Measurements from ENCODE around the gene PERM1. TPM values are rescaled to one million over a fixed set of nuclear protein-coding genes. Genes with fewer than 3 reads are reported as not detected.
"Not testable (repeated sequence)": the region's sequence is repeated elsewhere in the genome, so short reads cannot be mapped to it uniquely, and the experiment has no call there.

Gene PERM1
- polyA plus RNA-seq, 1 donor from 2014 or later, result not detected

DNA sequence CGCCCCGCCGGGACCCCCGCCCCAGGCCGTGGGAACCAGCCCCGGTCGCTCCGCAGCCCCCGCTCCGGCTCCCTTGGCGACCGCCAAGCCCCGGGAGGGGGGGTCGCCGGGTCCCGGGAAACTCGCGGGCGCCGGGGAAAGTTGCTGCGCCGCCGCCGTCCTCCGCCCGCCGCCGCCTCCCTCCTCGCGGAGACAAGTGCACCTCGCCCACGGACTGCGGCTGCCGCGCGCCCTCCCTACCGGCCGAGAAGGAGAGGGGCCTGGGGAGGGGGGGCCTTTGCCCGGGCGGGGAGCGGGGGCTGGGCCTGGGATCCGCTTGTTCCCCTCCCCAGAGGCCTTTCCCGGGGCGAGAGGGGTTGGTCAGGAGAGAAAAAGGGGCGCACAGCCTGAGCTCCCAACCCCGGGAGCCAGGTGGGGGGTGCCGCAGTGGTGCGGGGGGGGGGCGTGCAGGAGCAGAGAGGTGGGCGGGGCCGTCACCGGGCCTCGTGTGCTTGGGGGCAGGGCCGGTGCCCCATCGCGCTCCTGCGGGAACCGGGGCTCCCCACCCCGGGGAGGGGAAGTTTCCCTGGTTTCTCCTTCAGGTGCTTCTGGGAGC, 38.6 kb upstream of the PERM1 start:
- H3K4me3 Mint-ChIP-seq, result peak overlapping the region in 2 of 4 donors; percentile 45 to 63
- H3K27me3 Mint-ChIP-seq, result peaks cover 5% of the 10 kb centered on the region
- H3K4me1 Mint-ChIP-seq, result peaks cover 0 to 5% (median 2%) of the 10 kb centered on the region in 3 donors
- H3K9me3 Mint-ChIP-seq, result no peaks in the 10 kb centered on the region
- no peak overlapping the region for H3K27ac Mint-ChIP-seq
- no peaks in the 10 kb centered on the region for H3K36me3 Mint-ChIP-seq

DNA sequence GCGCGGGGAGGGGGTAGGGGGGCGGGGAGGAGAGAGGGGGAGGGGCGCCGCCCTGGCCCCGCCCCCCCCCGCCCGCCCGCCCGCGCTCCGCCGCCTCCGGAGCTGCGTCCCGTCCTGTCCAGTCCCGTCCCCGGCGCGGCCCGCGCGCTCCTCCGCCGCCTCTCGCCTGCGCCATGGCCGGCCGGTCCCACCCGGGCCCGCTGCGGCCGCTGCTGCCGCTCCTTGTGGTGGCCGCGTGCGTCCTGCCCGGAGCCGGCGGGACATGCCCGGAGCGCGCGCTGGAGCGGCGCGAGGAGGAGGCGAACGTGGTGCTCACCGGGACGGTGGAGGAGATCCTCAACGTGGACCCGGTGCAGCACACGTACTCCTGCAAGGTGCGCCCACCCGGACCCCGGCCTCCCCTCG, 38.1 kb upstream of the PERM1 start, which contains the start of gene AGRN:
AGRN (plus strand) TSS at position 121 of the 405 bp plus-strand sequence; CDS start at position 174, 53 bp downstream.
- H3K36me3 Mint-ChIP-seq, result no peaks in the 10 kb centered on the region
- H3K9me3 Mint-ChIP-seq, result no peaks in the 10 kb centered on the region
- peaks cover 5% of the 10 kb centered on the region for H3K27me3 Mint-ChIP-seq
- peak within 1 kb of the TSS in 2 of 3 donors; percentile 35 to 59 for H3K27ac Mint-ChIP-seq
- H3K4me3 Mint-ChIP-seq, result peak within 1 kb of the TSS; percentile 43 to 80 (median 73)
- peaks cover 0 to 5% (median 2%) of the 10 kb centered on the region in 3 donors for H3K4me1 Mint-ChIP-seq

DNA sequence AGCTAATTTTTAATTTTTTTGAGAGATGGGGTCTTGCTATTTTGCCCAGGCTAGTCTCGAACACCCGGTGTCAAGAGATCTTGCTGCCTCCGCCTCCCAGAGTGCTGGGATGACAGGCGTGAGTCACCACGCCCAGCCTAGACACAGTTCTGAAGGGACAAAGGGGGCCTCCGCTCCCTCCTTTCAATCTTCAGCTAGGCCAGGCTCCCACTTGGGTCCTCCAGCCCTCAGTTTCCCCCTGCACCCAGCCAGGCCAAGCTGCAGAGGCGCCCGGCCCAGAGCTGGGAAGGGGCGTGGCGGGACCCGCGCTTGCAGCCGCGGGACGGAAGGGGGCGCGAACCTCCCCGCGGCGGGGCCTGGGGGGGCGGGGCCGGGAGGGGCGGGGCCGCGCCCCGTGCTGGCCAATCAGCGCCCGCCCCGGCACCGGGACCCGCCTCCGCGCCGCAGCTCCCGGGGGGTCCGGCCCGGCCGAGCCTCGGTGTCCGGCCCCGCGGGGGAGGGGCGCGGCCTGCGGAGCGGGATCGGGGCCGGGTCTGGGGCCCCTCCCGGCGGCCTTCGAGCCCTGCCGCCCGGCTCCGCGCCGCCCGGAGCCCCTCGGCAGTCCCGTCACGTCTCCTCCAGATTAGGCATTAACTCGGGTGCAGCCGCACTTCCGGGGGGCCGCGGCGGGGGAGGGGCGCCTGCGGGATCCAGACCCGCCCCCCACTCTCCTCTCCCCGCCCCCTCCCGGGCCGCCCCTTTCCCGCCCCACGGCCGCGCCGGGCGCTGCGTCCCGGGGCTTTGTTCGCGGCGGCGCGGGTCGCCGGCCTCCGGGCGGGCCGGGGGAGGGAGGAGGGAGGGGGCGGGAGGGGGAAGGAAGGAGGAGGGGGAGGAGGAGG, 37.5 kb upstream of the PERM1 start:
- Mint-ChIP-seq H3K27me3 (peaks cover 5% of the 10 kb centered on the region), H3K4me3 (peak overlapping the region; percentile 40 to 80 (median 73)), H3K4me1 (peaks cover 0 to 7% (median 2%) of the 10 kb centered on the region in 3 donors), H3K27ac (peak overlapping the region in 2 of 3 donors; percentile 35 to 59), H3K9me3 (no peaks in the 10 kb centered on the region), H3K36me3 (no peaks in the 10 kb centered on the region)

DNA sequence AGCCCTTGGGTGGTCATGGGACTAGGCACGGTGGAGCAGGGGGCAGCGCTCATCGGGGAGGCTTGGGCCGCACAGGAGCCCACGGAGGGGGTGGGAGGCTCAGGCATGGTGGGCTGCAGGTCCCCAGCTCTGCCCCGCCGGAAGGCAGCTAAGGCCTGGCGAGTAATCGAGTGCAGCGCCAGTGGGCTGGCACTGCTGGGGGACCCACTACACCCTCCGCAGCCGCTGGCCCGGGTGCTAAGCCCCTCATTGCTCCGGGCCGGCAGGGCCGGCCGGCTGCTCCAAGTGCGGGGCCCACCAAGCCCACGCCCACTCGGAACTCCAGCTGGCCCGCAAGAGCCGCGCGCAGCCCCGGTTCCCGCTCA, 36.4 kb upstream of the PERM1 start:
- Mint-ChIP-seq H3K4me1 (peaks cover 2 to 16% (median 5%) of the 10 kb centered on the region in 3 donors), H3K4me3 (peak overlapping the region in 1 of 4 donors; percentile 79)
- H3K9me3 Mint-ChIP-seq, H3K27me3 Mint-ChIP-seq, H3K36me3 Mint-ChIP-seq, H3K27ac Mint-ChIP-seq: not testable (repeated sequence)

DNA sequence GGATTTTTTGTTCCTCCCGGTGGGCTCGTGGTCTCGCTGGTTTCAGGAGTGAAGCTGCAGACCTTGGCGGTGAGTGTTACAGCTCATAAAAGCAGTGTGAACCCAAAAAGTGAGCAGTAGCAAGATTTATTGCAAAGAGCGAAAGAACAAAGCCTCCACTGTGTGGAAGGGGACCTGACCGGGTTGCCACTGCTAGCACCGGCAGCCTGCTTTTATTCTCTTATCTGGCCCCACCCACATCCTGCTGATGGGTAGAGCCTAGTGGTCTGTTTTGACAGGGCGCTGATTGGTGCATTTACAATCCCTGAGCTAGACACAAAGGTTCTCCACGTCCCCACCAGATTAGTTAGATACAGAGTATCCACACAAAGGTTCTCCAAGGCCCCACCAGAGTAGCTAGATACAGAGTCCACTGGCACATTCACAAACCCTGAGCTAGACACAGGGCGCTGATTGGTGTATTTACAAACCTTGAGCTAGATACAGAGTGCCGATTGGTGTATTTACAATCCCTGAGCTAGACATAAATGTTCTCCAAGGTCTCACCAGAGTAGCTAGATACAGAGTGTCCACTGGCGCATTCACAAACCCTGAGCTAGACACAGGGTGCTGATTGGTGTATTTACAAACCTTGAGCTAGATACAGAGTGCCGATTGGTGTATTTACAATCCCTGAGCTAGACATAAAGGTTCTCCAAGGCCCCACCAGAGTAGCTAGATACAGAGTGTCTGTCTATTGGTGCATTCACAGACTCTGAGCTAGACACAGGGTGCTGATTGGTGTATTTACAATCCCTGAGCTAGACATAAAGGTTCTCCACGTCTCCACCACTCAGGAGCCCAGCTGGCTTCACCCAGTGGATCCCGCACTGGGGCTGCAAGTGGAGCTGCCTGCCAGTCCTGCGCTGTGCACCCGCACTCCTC, 35.8 kb upstream of the PERM1 start:
- Mint-ChIP-seq H3K27ac (peak overlapping the region in 1 of 3 donors; percentile 91), H3K4me3 (peak overlapping the region in 3 of 4 donors; percentile 63 to 83 (median 79)), H3K4me1 (peaks cover 5 to 19% (median 11%) of the 10 kb centered on the region in 3 donors)
- H3K27me3 Mint-ChIP-seq, H3K9me3 Mint-ChIP-seq, H3K36me3 Mint-ChIP-seq: not testable (repeated sequence)

DNA sequence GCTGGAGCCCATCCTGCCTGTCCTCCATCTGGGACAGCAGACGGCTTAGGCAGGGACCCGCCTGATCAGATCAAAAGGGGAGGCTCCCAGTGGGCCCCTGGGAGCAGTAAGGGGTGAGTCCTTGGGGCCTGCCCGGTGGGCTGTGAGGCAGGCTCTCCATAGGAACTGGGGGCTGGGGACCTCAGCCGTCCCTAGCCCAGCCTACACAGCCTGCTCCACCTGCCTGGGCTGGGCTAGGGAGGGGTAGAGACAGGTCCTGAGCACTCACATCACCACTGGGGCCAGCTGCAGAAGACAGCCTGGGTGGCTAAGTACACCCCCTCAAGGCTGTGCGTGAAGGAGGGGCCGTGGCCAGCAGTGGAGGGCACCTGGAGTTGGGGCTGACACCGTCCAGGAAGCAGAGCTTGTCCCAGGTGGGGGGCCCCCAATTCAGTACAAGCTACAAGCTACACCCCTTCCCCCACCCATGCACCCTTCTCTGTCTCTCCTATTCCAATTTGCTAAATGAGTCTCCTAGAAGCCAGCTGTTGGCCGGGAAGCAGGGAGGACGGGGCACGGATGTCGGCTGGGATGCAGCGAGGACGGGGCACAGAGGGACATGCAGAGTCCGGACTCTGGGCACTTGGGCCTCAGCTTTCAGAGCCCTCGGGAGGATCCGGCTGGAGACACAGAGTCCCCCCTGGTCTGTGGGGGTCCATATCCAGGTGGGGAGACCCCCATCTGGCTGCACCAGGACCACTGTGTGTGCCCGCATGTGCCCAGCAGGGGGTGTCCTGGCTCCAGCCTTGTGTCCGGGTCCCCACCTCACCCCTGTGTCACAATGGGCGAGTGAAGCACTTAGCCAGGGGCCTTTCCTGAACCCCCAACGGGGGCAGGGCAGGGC, 33.1 kb upstream of the PERM1 start:
- peak overlapping the region in 1 of 3 donors; percentile 72 for H3K27ac Mint-ChIP-seq
- H3K4me1 Mint-ChIP-seq, result peaks cover 5 to 21% (median 11%) of the 10 kb centered on the region in 3 donors
- peak overlapping the region in 1 of 4 donors; percentile 87 for H3K4me3 Mint-ChIP-seq
- no peaks in the 10 kb centered on the region for H3K36me3 Mint-ChIP-seq
- peaks cover 0 to 2% (median 0%) of the 10 kb centered on the region in 3 donors for H3K9me3 Mint-ChIP-seq
- peaks cover 1% of the 10 kb centered on the region for H3K27me3 Mint-ChIP-seq

DNA sequence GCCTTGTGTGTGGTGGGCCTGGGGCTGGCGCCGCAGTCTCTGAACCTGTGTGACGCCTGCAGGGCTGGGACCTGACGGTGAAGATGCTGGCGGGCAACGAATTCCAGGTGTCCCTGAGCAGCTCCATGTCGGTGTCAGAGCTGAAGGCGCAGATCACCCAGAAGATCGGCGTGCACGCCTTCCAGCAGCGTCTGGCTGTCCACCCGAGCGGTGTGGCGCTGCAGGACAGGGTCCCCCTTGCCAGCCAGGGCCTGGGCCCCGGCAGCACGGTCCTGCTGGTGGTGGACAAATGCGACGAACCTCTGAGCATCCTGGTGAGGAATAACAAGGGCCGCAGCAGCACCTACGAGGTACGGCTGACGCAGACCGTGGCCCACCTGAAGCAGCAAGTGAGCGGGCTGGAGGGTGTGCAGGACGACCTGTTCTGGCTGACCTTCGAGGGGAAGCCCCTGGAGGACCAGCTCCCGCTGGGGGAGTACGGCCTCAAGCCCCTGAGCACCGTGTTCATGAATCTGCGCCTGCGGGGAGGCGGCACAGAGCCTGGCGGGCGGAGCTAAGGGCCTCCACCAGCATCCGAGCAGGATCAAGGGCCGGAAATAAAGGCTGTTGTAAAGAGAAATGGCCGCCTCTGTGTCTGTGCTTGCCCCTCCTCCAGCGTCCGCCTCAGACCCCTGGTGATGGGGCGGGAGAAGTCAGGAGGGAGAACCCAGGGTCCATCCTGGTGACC, 32.2 kb upstream of the PERM1 start:
- peaks cover 0 to 2% (median 1%) of the 10 kb centered on the region in 3 donors for H3K9me3 Mint-ChIP-seq
- H3K36me3 Mint-ChIP-seq, result no peaks in the 10 kb centered on the region
- peak overlapping the region; percentile 87 to 97 (median 97) for H3K4me3 Mint-ChIP-seq
- peaks cover 7 to 21% (median 11%) of the 10 kb centered on the region in 3 donors for H3K4me1 Mint-ChIP-seq
- peaks cover 3% of the 10 kb centered on the region for H3K27me3 Mint-ChIP-seq
- peak overlapping the region; percentile 72 to 96 (median 84) for H3K27ac Mint-ChIP-seq

DNA sequence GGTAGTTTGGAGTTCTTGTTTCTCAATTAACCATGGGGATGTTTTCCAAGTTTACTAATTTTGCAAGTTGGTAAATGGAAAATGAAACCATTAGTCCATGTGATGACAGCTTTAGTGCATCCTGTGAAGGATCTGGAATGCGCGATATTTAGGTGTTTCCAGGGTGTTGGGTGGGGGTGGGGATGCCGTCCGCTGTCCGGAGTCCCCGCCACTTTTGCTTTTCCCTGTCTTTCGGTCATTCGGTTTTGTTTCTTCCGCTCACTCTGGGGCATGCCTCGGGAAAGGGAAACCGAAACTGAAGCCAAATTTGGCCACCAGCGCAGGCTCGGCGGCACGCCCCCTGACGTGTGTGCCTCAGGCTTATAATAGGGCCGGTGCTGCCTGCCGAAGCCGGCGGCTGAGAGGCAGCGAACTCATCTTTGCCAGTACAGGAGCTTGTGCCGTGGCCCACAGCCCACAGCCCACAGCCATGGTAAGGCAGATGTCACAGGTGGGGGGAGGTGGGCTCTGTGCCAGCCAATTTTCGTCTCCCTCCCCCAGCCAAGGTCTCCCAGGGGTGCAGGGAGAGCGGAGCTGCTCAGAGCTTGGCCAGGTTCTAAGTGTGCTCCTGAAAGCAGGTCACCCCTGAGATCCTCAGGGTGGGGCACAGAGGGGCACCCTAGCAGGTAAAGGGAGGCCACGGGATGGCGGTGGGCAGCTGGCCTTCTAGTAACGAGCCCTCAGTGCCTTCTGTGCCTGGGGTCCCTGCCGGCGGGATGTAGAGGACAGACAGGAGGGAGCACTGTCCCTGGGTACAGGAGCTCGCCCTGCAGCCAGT, 31.4 kb upstream of the PERM1 start, which contains the start of gene ISG15:
ISG15 (plus strand) TSS at position 393 of the 817 bp plus-strand sequence; CDS start at position 470, 77 bp downstream.
- H3K27me3 Mint-ChIP-seq, result peaks cover 4% of the 10 kb centered on the region
- H3K4me1 Mint-ChIP-seq, result peaks cover 11 to 22% (median 12%) of the 10 kb centered on the region in 3 donors
- peak within 1 kb of the TSS; percentile 72 to 96 (median 84) for H3K27ac Mint-ChIP-seq
- H3K36me3 Mint-ChIP-seq, result no peaks in the 10 kb centered on the region
- peak within 1 kb of the TSS; percentile 87 to 97 (median 97) for H3K4me3 Mint-ChIP-seq
- peaks cover 0 to 2% (median 2%) of the 10 kb centered on the region in 3 donors for H3K9me3 Mint-ChIP-seq

DNA sequence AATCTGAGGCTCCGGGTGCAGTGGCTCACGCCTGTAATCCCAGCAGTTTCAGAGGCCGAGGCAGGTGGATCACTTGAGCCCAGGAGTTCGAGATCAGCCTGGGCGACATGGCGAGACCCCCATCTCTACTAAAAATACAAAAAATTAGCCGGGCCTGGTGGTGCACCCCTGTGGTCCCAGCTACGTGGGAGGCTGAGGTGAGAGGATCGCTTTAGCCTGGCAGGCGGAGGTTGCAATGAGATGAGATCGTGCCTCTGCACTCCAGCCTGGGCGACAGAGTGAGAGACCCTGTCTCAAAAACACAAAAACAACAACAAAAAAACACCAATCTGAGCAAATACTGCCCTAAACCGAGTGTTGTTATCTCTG, 30.8 kb upstream of the PERM1 start:
- Mint-ChIP-seq H3K27ac (peak overlapping the region; percentile 72 to 96 (median 84)), H3K4me1 (peaks cover 12 to 22% (median 16%) of the 10 kb centered on the region in 3 donors), H3K4me3 (peak overlapping the region; percentile 87 to 97 (median 97))
- H3K36me3 Mint-ChIP-seq, H3K9me3 Mint-ChIP-seq, H3K27me3 Mint-ChIP-seq: not testable (repeated sequence)

DNA sequence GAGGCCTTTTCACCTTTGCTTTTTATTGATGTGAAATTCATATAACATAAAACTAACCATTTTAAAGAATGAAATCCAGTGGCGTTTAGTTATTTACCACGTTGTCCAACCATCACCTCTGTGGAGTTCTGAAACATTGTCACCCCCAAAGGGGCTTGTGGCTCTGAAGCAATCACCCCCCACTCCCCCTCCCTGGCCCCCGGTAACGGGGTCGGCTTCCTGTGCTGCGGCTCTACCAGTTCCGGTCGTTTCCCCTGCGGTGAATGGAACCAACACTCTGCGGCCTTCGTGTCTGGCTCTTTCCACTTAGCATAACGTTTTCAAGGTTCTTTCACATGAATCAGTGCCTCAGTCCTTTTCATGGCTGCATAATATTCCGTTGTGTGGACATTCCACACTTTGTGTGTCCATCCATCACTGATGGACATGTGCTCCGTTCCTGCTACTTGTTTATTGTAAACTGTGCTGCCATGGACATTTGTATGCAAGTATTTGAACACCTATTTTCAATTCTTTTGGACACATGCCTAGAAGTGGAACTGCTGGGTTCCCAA, 29.6 kb upstream of the PERM1 start:
- peak overlapping the region in 2 of 4 donors; percentile 33 to 87 for H3K4me3 Mint-ChIP-seq
- peaks cover 0 to 2% (median 2%) of the 10 kb centered on the region in 3 donors for H3K9me3 Mint-ChIP-seq
- H3K27me3 Mint-ChIP-seq, result peaks cover 12% of the 10 kb centered on the region
- peaks cover 10 to 19% (median 16%) of the 10 kb centered on the region in 3 donors for H3K4me1 Mint-ChIP-seq
- H3K36me3 Mint-ChIP-seq, result no peaks in the 10 kb centered on the region
- peak overlapping the region in 2 of 3 donors; percentile 14 to 93 for H3K27ac Mint-ChIP-seq

DNA sequence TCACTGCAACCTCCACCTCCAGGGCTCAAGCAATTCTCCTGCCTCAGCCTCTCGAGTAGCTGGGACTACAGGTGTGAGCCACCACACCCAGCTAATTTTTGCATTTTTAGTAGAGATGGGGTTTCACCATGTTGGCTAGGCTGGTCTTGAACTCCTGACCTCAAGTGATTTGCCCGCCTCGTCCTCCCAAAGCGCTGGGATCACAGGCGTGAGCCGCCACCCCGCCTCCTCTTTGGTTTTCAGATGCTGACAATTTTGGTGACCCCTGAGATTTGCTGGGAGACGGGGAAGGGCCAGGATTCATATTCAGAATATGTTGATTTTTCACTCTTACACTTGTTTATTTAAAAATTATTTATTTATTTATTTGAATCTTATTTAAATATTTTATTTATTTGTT, 28.2 kb upstream of the PERM1 start:
- not testable (repeated sequence) for H3K9me3 Mint-ChIP-seq, H3K27ac Mint-ChIP-seq, H3K36me3 Mint-ChIP-seq
- Mint-ChIP-seq H3K4me1 (peaks cover 10 to 19% (median 16%) of the 10 kb centered on the region in 3 donors), H3K4me3 (peak overlapping the region in 1 of 4 donors; percentile 87), H3K27me3 (peaks cover 16% of the 10 kb centered on the region)
